ENCODE data around the gene SLC19A1.

- TF ChIP-seq CTCF (IDR thresholded peaks at IDR 0.05) = no peak
- no peak for TF ChIP-seq POLR2A (IDR thresholded peaks at IDR 0.05; ENCODE audit: low read depth)
Observed at GRCh38 chr21:45545691-45546531, 3.7 kb upstream of the SLC19A1 start.
